NCI-H526 treated with DMSO at 0.1 percent for 48 hours (cell line): ENCODE data around the gene TBC1D3I.
"Not testable (repeated sequence)": the region's sequence is repeated elsewhere in the genome, so short reads cannot be mapped to it uniquely, and the experiment has no call there.

Source experiments
- DNase-seq: peaks from one replicate; lab custom pipeline; 2025; lab: John Stamatoyannopoulos, UW

The TBC1D3I gene

GRCh38 chr17:36264470-36264869 lies at the start of gene TBC1D3I:
TBC1D3I (minus strand) TSS chr17:36264570; CDS start chr17:36262985, 1,585 bp downstream.
- DNase-seq = not testable (repeated sequence)

GRCh38 chr17:36295161-36295560 lies 30.8 kb upstream of the TBC1D3I start:
- DNase-seq = not testable (repeated sequence)

- not testable (repeated sequence) for DNase-seq
These were observed 25.7 kb upstream of the TBC1D3I start for GRCh38 chr17:36289965-36290612.

- not testable (repeated sequence) for DNase-seq
These were observed 19.8 kb upstream of the TBC1D3I start for GRCh38 chr17:36284219-36284618.

GRCh38 chr17:36283256-36283655 lies 18.9 kb upstream of the TBC1D3I start:
- not testable (repeated sequence) for DNase-seq

- DNase-seq = not testable (repeated sequence)
These were observed 22.3 kb downstream of the TBC1D3I start for GRCh38 chr17:36242046-36242445.

- not testable (repeated sequence) for DNase-seq
These were observed 34.7 kb downstream of the TBC1D3I start for GRCh38 chr17:36229644-36230043.

- DNase-seq = not testable (repeated sequence)
These were observed 41.4 kb downstream of the TBC1D3I start for GRCh38 chr17:36222967-36223366.

- DNase-seq = not testable (repeated sequence)
These were observed 42.7 kb downstream of the TBC1D3I start for GRCh38 chr17:36221581-36222100.

- not testable (repeated sequence) for DNase-seq
These were observed 43.4 kb downstream of the TBC1D3I start for GRCh38 chr17:36220737-36221580.

GRCh38 chr17:36219556-36219955 lies 44.8 kb downstream of the TBC1D3I start:
- DNase-seq = not testable (repeated sequence)

- not testable (repeated sequence) for DNase-seq
These were observed 48.7 kb downstream of the TBC1D3I start for GRCh38 chr17:36215406-36216308.

GRCh38 chr17:36214918-36215317 lies 49.5 kb downstream of the TBC1D3I start:
- DNase-seq = no peak

- DNase-seq = no peak
These were observed 50.7 kb downstream of the TBC1D3I start for GRCh38 chr17:36213695-36214094.

GRCh38 chr17:36212966-36213365 lies 51.4 kb downstream of the TBC1D3I start:
- DNase-seq = no peak

GRCh38 chr17:36212272-36212605 lies 52.1 kb downstream of the TBC1D3I start:
- DNase-seq = no peak

GRCh38 chr17:36211484-36212271 lies 52.7 kb downstream of the TBC1D3I start:
- not testable (repeated sequence) for DNase-seq

- not testable (repeated sequence) for DNase-seq
These were observed 53.7 kb downstream of the TBC1D3I start, which contains the start of gene CCL4L2 for GRCh38 chr17:36210439-36211211. CCL4L2 (plus strand) TSS chr17:36211063.

GRCh38 chr17:36209575-36209974 lies 54.8 kb downstream of the TBC1D3I start:
- no peak for DNase-seq

- not testable (repeated sequence) for DNase-seq
These were observed 57.0 kb downstream of the TBC1D3I start for GRCh38 chr17:36207383-36207782.
